HL-60/S4 treated with retinoic acid at 250 ng/mL for 4 days and 3 days (cell line): Measurements from ENCODE around the gene METTL24.
"Not testable (repeated sequence)": the region's sequence is repeated elsewhere in the genome, so short reads cannot be mapped to it uniquely, and the experiment has no call there.

Experiments
- in situ Hi-C: fragments of 300-500 bp; cut with MboI; formaldehyde crosslinking; loops from 2 replicates; pipeline ENCODE4 v1.7.0; 2022; ENCODE audit warnings: low sequenced_read_pairs

The METTL24 gene

GRCh38 chr6:110318971-110319370 is 39.2 kb downstream of the METTL24 start:
- in situ Hi-C loops: no loop called here

GRCh38 chr6:110317646-110318045 is 40.5 kb downstream of the METTL24 start:
- in situ Hi-C loops: no loop called here

GRCh38 chr6:110317189-110317588 is 41.0 kb downstream of the METTL24 start:
- in situ Hi-C loops: no loop called here

- in situ Hi-C loops: no loop called here
These were observed 42.2 kb downstream of the METTL24 start for GRCh38 chr6:110315869-110316398.

GRCh38 chr6:110315207-110315868 is 42.8 kb downstream of the METTL24 start:
- in situ Hi-C loops: no loop called here

- in situ Hi-C loops: no loop called here
These were observed 47.2 kb downstream of the METTL24 start for GRCh38 chr6:110310861-110311446.

- in situ Hi-C loops: not testable (repeated sequence)
These were observed 48.7 kb downstream of the METTL24 start for GRCh38 chr6:110309432-110309831.

- in situ Hi-C loops: no loop called here
These were observed 50.8 kb downstream of the METTL24 start for GRCh38 chr6:110307368-110307767.

- in situ Hi-C loops: not testable (repeated sequence)
These were observed 52.3 kb downstream of the METTL24 start for GRCh38 chr6:110305832-110306231.

GRCh38 chr6:110303692-110304091 is 54.5 kb downstream of the METTL24 start:
- in situ Hi-C loops: not testable (repeated sequence)

- in situ Hi-C loops: no loop called here
These were observed 59.2 kb downstream of the METTL24 start for GRCh38 chr6:110298916-110299315.

GRCh38 chr6:110298411-110298810 is 59.7 kb downstream of the METTL24 start:
- in situ Hi-C loops: no loop called here

- in situ Hi-C loops: no loop called here
These were observed 61.7 kb downstream of the METTL24 start for GRCh38 chr6:110296241-110297025.

GRCh38 chr6:110295451-110296165 is 62.5 kb downstream of the METTL24 start:
- in situ Hi-C loops: no loop called here

GRCh38 chr6:110287462-110288341 is 70.4 kb downstream of the METTL24 start:
- in situ Hi-C loops: no loop called here

GRCh38 chr6:110285306-110286060 is 72.7 kb downstream of the METTL24 start:
- in situ Hi-C loops: no loop called here

GRCh38 chr6:110284855-110285254 is 73.3 kb downstream of the METTL24 start:
- in situ Hi-C loops: no loop called here

- in situ Hi-C loops: no loop called here
These were observed 74.5 kb downstream of the METTL24 start for GRCh38 chr6:110283657-110284056.

GRCh38 chr6:110282412-110282811 is 75.7 kb downstream of the METTL24 start:
- in situ Hi-C loops: no loop called here
